ENCODE data around the gene FHDC1. TPM values are rescaled to one million over a fixed set of nuclear protein-coding genes. Genes with fewer than 3 reads are reported as not detected.

The FHDC1 gene
- total and polyA plus RNA-seq, 10 donors = 0.82 to 14.3 (median 7.5) TPM

DNA sequence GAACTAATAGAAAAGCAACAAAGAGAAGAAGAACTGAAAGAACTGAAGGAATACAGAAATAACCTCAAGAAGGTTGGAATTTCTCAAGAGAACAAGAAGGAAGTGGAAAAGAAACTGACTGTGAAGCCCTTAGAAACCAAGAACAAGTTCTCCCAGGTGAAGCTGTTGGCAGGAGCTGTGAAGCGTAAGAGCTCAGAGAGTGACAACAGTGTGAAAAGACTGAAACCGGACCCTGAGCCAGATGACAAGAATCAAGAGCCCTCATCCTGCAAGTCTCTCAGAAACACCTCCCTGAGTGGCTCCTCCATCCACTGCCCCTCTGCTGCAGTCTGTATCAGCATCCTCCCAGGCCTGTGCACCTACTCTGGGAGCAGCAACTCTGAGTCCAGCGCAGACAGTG, 8.4 kb upstream of the FHDC1 start:
- no peaks in the 10 kb centered on the region for H3K27me3 ChIP-seq (replicated peaks in 1 of 7)
- no peaks in the 10 kb centered on the region for H3K4me1 ChIP-seq
- no peak for DNase-seq
- 78 to 91% (median 83%) methylated on average over 3 of the region's 3 CpGs for WGBS, 5 donors
- intact Hi-C loops (cut with DNase I; ENCODE audit: low total_unique reads) = no loop called here
- no peak overlapping the region for H3K4me3 ChIP-seq
- TF ChIP-seq POLR2AphosphoS5 (IDR thresholded peaks at IDR 0.05) = no peak
- TF ChIP-seq, protein P1, sequence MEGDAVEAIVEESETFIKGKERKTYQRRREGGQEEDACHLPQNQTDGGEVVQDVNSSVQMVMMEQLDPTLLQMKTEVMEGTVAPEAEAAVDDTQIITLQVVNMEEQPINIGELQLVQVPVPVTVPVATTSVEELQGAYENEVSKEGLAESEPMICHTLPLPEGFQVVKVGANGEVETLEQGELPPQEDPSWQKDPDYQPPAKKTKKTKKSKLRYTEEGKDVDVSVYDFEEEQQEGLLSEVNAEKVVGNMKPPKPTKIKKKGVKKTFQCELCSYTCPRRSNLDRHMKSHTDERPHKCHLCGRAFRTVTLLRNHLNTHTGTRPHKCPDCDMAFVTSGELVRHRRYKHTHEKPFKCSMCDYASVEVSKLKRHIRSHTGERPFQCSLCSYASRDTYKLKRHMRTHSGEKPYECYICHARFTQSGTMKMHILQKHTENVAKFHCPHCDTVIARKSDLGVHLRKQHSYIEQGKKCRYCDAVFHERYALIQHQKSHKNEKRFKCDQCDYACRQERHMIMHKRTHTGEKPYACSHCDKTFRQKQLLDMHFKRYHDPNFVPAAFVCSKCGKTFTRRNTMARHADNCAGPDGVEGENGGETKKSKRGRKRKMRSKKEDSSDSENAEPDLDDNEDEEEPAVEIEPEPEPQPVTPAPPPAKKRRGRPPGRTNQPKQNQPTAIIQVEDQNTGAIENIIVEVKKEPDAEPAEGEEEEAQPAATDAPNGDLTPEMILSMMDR (IDR thresholded peaks at IDR 0.05 in 8 of 11, conservative IDR thresholded peaks at IDR 0.05 in 3 of 11) = no peak
- TF ChIP-seq POLR2A (IDR thresholded peaks at IDR 0.05) = no peak
- H3K9me3 ChIP-seq = no peaks in the 10 kb centered on the region
- no peak overlapping the region for H3K27ac ChIP-seq
- H3K36me3 ChIP-seq = no peaks in the 10 kb centered on the region

DNA sequence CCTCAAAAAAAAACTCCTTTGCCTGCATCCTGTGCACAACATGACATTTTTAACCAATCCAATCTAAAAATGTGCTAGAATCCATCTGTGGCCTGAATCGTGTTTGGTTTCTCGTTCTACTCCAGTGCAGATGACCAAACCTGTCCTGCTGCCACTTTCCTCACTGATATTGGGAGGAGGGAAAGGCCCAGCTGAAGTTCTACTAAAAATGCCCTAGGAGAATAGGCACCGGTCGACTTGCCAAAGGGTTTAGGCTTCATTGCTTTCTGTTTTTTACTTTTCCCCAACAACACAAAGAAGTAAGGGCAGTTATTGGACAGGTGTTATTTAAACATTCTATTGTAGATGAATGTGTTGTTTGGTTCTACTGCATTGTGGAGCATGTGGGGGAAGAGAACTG, 7.8 kb upstream of the FHDC1 start:
- no peak overlapping the region for H3K27ac ChIP-seq
- DNase-seq = no peak
- intact Hi-C loops (cut with DNase I; ENCODE audit: low total_unique reads) = no loop called here
- TF ChIP-seq POLR2A (IDR thresholded peaks at IDR 0.05) (no peak), POLR2AphosphoS5 (IDR thresholded peaks at IDR 0.05) (no peak)
- TF ChIP-seq, protein P1 (IDR thresholded peaks at IDR 0.05 in 8 of 11, conservative IDR thresholded peaks at IDR 0.05 in 3 of 11) = no peak
- no peaks in the 10 kb centered on the region for H3K36me3 ChIP-seq
- 87 to 97% (median 94%) methylated on average over 4 of the region's 4 CpGs for WGBS, 5 donors
- H3K4me3 ChIP-seq = no peak overlapping the region
- H3K9me3 ChIP-seq = no peaks in the 10 kb centered on the region
- H3K27me3 ChIP-seq (replicated peaks in 1 of 7) = peaks cover 0 to 5% (median 0%) of the 10 kb centered on the region in 7 donors
- no peaks in the 10 kb centered on the region for H3K4me1 ChIP-seq

DNA sequence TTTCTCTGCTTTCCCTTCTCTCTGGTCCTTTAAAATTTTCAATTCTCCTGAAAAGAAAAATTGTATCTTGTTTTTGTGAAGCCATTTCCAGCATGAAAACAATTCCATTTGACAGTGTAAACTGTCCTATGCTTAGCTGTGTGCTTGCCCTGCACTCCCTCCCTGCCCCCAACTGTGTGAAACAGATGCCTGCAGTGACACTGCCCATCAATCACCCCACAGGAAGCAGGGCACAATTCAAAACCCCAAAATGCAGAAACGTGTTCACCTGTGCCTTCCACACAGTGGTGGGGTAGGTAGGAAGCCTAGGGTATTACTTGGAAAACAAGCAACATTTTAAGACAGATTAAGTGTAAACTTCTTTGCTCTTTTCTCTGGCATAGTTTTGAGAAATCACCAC, 6.2 kb upstream of the FHDC1 start:
- no peak overlapping the region for H3K27ac ChIP-seq
- no peak overlapping the region for H3K4me3 ChIP-seq
- TF ChIP-seq POLR2AphosphoS5 (IDR thresholded peaks at IDR 0.05) = no peak
- TF ChIP-seq POLR2A (IDR thresholded peaks at IDR 0.05) = no peak
- TF ChIP-seq, protein P1 (IDR thresholded peaks at IDR 0.05 in 8 of 11, conservative IDR thresholded peaks at IDR 0.05 in 3 of 11) = no peak
- H3K9me3 ChIP-seq = no peaks in the 10 kb centered on the region
- peaks cover 0 to 18% (median 0%) of the 10 kb centered on the region in 7 donors for H3K27me3 ChIP-seq (replicated peaks in 1 of 7)
- intact Hi-C loops (cut with DNase I; ENCODE audit: low total_unique reads) = loop anchor here (10.0 kb wide), 1 partner anchor 155 kb away; no protein-coding TSS in a partner anchor
- no peaks in the 10 kb centered on the region for H3K36me3 ChIP-seq
- H3K4me1 ChIP-seq = peaks cover 0 to 1% (median under 1%) of the 10 kb centered on the region in 6 donors
- no peak for DNase-seq
- WGBS, 5 donors = 9 to 31% (median 20%) methylated on average over 1 of the region's 1 CpG

DNA sequence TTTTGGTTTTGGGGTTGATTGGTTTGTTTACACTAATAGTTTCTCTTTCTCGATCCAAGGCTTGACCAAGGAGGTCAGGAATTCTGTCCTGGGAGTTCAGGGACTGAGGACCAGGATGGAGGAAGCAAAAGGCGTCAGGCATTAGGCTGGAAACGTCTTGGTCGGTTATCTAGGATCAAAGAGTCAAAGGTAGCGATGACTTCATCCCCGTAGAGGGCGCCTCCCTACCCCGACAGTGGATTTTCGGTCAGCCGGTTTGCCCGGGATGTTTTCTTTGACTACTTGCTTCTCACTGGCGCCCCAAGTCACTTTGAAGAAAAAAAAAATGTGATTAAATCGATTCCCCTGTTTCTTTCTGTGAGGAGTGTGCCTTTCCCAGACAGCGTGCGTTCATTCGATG, 980 bp upstream of the FHDC1 start:
- WGBS, 5 donors = 19 to 36% (median 24%) methylated on average over 16 of the region's 16 CpGs
- Histone ChIP-seq H3K36me3 (no peaks in the 10 kb centered on the region), H3K27ac (no peak overlapping the region), H3K27me3 (replicated peaks in 1 of 7) (peaks cover 0 to 71% (median 26%) of the 10 kb centered on the region in 7 donors), H3K4me1 (peaks cover 9 to 51% (median 36%) of the 10 kb centered on the region in 6 donors), H3K9me3 (no peaks in the 10 kb centered on the region), H3K4me3 (peak overlapping the region in 3 of 8 donors; percentile 78 to 86 (median 79))
- intact Hi-C loops (cut with DNase I; ENCODE audit: low total_unique reads) = loop anchor here (10.0 kb wide), 1 partner anchor 150 kb away; no protein-coding TSS in a partner anchor
- DNase-seq = no peak
- TF ChIP-seq POLR2AphosphoS5 (IDR thresholded peaks at IDR 0.05) = no peak
- TF ChIP-seq POLR2A (IDR thresholded peaks at IDR 0.05) = no peak
- TF ChIP-seq, protein P1 (IDR thresholded peaks at IDR 0.05 in 8 of 11, conservative IDR thresholded peaks at IDR 0.05 in 3 of 11) = no peak
